ENCODE data around the gene CDC42SE2.
A peak's percentile ranks its signal among the peaks of the same experiment; 100 is the strongest.
"Not testable (repeated sequence)": the region's sequence is repeated elsewhere in the genome, so short reads cannot be mapped to it uniquely, and the experiment has no call there.

The CDC42SE2 gene

DNA sequence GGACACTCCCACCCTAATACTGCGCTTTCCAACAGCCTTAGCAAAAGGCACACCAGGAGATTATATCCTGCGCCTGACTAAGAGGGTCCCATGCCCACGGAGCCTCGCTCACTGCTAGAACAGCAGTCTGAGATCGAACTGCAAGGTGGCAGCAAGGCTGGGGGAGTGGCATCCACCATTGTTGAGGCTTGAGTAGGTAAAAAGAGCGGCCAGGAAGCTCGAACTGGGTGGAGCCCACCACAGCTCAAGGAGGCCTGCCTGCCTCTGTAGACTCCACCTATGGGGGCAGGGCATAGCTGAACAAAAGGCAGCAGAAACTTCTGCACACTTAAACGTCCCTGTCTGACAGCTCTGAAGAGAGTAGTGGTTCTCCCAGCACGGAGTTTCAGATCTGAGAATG lies 80.4 kb downstream of the CDC42SE2 start:
- H3K36me3 Mint-ChIP-seq: peaks cover 72% of the 10 kb centered on the region
- peaks cover 58% of the 10 kb centered on the region for H3K4me1 Mint-ChIP-seq
- not testable (repeated sequence) for H3K9me3 Mint-ChIP-seq, H3K27ac Mint-ChIP-seq, H3K4me3 Mint-ChIP-seq, ATAC-seq, H3K27me3 Mint-ChIP-seq

DNA sequence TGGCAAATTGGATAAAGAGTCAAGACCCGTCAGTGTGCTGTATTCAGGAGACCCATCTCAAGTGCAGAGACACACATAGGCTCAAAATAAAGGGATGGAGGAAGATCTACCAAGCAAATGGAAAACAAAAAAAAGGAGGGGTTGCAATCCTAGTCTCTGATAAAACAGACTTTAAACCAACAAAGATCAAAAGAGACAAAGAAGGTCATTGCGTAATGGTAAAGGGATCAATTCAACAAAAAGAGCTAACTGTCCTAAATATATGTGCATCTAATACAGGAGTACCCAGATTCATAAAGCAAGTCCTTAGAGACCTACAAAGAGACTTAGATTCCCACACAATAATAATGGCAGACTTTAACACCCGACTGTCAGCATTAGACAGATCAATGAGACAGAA lies 82.4 kb downstream of the CDC42SE2 start:
- H3K4me3 Mint-ChIP-seq, H3K27me3 Mint-ChIP-seq, ATAC-seq, H3K9me3 Mint-ChIP-seq: not testable (repeated sequence)
- Mint-ChIP-seq H3K4me1 (peaks cover 51% of the 10 kb centered on the region), H3K36me3 (peaks cover 72% of the 10 kb centered on the region), H3K27ac (peak overlapping the region; percentile 53)

DNA sequence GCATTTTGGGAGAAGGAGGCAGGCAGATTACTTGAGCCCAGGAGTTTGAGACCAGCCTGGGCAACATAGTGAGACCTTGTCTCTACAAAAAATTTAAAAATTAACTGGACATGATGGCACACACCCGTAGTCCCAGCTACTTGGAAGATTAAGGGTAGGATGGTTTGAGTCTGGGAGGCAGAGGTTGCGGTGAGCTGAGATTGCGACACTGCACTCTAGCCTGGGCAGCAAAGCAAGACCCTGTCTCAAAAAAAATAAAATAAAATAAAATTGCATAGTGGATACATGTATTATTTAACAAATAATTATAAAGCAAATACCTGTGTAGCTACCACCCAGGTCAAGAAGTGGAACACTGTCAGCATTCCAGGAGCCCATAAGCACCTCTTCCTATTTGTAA lies 90.1 kb downstream of the CDC42SE2 start:
- Mint-ChIP-seq H3K4me1 (peaks cover 45% of the 10 kb centered on the region), H3K27ac (no peak overlapping the region), H3K36me3 (peaks cover 22% of the 10 kb centered on the region), H3K9me3 (no peaks in the 10 kb centered on the region), H3K27me3 (no peaks in the 10 kb centered on the region), H3K4me3 (no peak overlapping the region)
- ATAC-seq: no peak

DNA sequence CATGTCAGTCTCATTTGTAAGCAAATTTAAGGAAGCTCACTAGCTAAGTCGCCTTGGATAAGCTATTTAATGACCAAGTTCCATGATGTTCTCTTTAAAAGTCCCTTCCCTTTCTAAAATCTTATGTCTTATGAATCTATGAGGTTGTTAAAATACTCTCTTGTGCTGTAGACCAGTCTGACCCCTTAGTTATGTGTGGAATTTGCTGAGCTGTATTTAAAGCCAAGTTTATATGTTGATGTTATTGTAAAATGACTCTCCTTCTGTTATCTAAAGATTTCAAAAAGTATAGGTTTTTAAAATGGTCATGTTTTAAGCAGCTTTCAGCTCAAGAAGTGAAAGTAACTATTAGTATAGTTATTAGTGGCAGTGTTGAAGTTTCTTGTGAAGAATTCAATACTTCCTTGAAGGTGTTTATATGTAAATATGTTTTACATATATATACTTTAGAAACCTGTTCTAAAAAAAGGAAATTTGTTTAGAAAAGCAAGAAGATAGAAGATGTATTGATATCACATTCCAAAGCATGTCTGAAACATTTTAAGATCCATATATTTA lies 92.2 kb downstream of the CDC42SE2 start:
- Mint-ChIP-seq H3K4me3 (no peak overlapping the region), H3K4me1 (peaks cover 53% of the 10 kb centered on the region), H3K36me3 (peaks cover 38% of the 10 kb centered on the region), H3K9me3 (no peaks in the 10 kb centered on the region), H3K27me3 (no peaks in the 10 kb centered on the region), H3K27ac (peak overlapping the region; percentile 80)
- no peak for ATAC-seq

DNA sequence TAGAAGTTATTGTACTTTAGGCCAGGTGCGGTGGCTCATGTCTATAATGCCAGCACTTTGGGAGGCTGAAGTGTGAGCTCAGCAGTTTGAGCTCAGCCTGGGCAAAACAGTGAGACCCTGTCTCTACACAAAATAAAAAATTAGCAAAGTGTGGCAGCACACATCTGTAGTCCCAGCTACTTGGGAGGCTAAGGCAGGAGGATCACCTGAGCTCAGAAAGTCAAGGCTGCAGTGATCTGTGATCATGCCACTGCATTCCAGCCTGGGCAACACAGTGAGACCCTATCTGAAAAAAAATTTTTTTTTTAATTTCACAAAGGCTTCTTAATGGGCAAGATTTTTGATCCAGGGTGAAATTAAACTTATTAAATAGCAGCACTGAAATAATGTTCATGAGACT lies 92.8 kb downstream of the CDC42SE2 start:
- Mint-ChIP-seq H3K27me3 (no peaks in the 10 kb centered on the region), H3K4me3 (no peak overlapping the region), H3K9me3 (no peaks in the 10 kb centered on the region), H3K4me1 (peaks cover 54% of the 10 kb centered on the region), H3K36me3 (peaks cover 39% of the 10 kb centered on the region), H3K27ac (peak overlapping the region; percentile 80)
- no peak for ATAC-seq

DNA sequence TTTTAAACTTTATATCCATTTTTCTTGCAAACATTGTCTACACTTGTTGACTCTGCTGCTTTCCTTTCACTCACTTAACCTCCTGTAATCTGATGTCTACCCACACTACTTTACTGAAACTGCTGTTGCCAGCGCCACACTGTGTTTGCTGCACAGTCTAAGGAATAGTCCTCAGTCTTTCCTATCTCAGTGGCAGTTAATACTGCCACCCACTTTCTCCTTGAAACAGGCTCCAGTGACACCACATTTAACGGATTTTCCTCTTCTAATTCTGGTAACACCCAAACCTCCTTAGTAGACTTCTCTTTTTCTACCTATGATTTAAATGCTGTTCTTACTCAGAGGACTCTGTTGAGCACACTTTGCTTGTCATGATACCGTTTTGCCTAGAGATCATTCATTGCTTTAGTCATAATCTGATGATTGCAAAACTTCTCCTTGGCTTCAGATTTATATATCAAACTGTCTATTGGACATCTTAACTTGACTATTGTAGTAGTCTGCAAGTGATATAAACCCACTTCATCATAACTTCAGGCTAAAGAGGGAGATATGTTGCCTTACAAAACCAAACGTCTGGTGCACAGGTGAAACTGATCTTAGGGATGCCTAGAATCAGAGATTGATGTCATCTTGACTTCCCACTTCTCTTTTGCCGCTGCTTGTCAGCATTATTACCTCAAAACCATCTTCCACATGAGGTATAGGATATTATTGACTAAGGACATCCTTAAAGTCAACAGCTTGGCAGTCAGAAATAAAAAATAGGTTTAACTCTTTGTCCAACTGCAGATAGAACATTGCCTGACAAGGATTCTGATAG lies 94.1 kb downstream of the CDC42SE2 start:
- peaks cover 38% of the 10 kb centered on the region for H3K36me3 Mint-ChIP-seq
- peak; percentile 80 for ATAC-seq
- peak overlapping the region; percentile 33 for H3K4me3 Mint-ChIP-seq
- H3K4me1 Mint-ChIP-seq: peaks cover 56% of the 10 kb centered on the region
- no peaks in the 10 kb centered on the region for H3K9me3 Mint-ChIP-seq
- no peaks in the 10 kb centered on the region for H3K27me3 Mint-ChIP-seq
- H3K27ac Mint-ChIP-seq: peak overlapping the region; percentile 80

DNA sequence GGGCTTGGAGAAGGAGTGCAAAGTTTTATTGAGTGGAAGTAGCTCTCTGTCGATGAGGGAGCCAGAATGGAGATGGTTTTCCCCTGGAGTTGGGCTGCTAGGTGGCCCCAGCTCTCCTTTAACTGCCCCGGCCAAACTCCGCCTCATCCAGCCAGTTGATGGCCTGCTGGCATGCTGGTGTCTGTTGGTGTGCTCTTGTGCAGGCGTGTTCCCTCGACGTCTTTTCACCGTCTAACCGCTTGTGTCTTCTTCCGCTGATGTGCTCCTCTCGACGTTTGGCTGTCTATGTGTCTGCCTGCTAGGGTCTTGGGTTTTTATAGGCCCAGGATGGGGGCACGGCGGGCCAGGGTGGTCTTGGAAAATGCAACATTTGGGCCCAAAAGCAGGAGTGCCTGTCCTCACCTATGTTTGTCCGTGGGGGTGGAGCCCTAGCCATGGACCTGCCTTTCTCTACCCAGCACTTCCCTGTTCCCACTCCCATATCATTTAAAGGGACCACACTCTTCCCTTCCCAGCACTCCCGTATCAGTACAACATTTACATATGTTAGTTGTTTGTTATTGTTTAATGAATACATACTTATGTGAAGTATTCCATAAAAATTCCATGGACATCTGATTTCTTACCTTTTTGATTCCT lies 97.9 kb downstream of the CDC42SE2 start:
- H3K4me1 Mint-ChIP-seq: peaks cover 65% of the 10 kb centered on the region
- H3K4me3 Mint-ChIP-seq: no peak overlapping the region
- no peak overlapping the region for H3K27ac Mint-ChIP-seq
- no peak for ATAC-seq
- no peaks in the 10 kb centered on the region for H3K27me3 Mint-ChIP-seq
- H3K36me3 Mint-ChIP-seq: peaks cover 58% of the 10 kb centered on the region
- H3K9me3 Mint-ChIP-seq: no peaks in the 10 kb centered on the region

DNA sequence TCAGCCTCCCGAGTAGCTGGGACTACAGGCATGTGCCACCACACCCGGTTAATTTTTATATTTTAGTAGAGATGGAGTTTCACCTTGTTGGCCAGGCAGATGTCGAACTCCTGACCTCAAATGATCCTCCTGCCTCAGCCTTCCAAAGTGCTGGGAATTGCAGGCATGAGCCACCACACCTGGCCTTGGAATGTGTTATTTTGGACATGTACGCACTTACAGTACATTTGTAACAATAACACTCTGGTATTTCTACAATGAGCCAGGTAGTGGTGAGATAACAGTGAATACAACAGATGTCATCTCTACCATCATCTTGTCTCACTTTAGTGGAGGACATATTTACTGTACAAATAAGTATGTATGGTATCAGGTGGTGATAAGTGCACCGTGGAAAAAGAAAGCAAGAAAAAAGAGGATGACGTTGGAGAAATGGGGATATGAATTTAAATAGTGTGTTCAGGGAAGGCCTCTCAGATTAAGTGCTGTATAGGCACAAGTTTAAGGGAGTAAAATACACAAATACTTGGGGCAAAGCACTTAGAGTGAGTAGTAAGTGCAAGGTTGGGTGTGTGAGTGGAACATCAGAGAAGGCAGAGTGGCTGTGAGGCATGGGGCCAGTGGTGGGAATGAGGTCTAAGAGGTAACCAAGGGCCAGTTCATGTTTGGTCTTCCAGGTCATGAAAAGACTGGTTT lies 100.1 kb downstream of the CDC42SE2 start:
- peak overlapping the region; percentile 2 for H3K27ac Mint-ChIP-seq
- peaks cover 2% of the 10 kb centered on the region for H3K9me3 Mint-ChIP-seq
- no peak overlapping the region for H3K4me3 Mint-ChIP-seq
- peaks cover 63% of the 10 kb centered on the region for H3K4me1 Mint-ChIP-seq
- no peaks in the 10 kb centered on the region for H3K27me3 Mint-ChIP-seq
- peaks cover 77% of the 10 kb centered on the region for H3K36me3 Mint-ChIP-seq
- no peak for ATAC-seq

DNA sequence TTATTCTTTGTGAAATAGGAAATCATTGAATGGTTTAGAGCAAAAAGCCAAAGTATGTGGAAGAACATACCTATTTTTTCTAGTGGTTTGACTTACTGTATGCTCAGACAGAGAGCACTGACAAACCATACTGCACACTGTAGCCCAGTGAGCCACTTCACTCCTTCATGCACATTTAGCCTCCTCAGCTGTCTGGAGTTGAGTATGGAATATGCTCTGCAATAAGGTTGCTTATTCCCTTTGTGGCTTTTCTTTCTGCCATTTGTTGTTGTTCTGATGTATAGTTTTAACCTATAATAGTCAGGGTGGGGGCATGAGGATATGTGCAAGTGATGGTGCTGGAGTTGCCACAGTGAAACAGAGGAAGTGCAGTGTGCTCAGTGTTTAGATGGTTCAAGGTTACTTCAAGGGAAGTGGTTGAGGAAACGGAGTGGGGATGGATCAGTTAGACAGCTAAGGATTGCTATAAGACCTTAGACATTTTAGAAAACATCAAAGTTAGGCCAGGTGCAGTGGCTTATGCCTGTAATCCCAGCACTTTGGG lies 100.7 kb downstream of the CDC42SE2 start:
- H3K27ac Mint-ChIP-seq: peak overlapping the region; percentile 2
- peaks cover 69% of the 10 kb centered on the region for H3K4me1 Mint-ChIP-seq
- peaks cover 77% of the 10 kb centered on the region for H3K36me3 Mint-ChIP-seq
- no peaks in the 10 kb centered on the region for H3K27me3 Mint-ChIP-seq
- no peak overlapping the region for H3K4me3 Mint-ChIP-seq
- no peak for ATAC-seq
- H3K9me3 Mint-ChIP-seq: peaks cover 2% of the 10 kb centered on the region

DNA sequence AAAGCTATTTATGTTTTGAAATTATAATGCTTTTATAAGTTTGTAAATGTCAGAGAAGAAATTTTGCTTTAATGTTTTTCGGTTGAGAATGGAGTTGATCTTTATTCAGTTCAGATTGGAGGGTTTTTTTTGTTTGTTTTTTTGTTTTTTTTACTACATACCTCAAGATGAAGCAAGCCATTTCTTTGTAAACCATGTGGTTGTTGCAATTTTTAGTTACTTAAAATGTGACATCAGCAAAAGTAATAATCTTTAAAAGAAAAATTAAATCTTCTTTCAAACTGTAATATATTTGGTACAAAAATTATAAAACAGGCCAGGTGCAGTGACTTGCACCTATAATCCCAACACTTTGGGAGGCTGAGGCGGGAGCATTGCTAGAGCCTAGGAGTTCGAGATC lies 102.6 kb downstream of the CDC42SE2 start:
- Mint-ChIP-seq H3K36me3 (peaks cover 66% of the 10 kb centered on the region), H3K4me3 (no peak overlapping the region), H3K27ac (peak overlapping the region; percentile 35), H3K27me3 (no peaks in the 10 kb centered on the region), H3K9me3 (peaks cover 2% of the 10 kb centered on the region), H3K4me1 (peaks cover 76% of the 10 kb centered on the region)
- ATAC-seq: no peak

DNA sequence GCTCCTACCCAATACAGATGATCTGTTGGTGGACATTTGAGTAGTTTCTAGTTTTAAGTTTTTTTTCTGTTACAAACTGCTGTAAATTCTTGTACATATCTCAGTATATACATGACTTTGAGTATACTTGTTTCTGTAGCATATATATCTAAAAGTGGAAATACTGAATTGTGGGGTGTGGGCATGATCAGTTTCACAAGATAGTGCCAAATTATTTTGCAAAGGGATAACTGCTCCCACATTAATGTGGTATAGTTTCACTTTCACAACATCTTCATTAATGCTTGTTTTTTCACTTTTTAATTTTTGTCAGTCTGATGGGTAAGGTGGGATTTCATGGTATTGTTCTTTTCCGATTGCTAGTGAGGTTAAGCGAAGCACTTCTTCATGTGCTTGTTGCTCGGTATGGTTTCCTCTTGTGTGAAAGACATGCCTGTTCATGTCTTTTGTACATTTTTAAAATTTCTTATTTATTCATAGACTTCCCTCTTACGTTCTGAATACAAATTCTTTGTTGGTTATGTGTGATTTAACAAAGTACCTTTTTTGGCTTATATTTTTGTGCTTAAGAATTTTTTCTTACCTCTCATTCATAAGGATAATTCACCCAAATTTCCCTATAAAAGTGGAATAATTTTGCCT lies 103.5 kb downstream of the CDC42SE2 start:
- H3K27ac Mint-ChIP-seq: peak overlapping the region; percentile 10
- H3K27me3 Mint-ChIP-seq: no peaks in the 10 kb centered on the region
- peaks cover 77% of the 10 kb centered on the region for H3K4me1 Mint-ChIP-seq
- ATAC-seq: no peak
- H3K9me3 Mint-ChIP-seq: peaks cover 2% of the 10 kb centered on the region
- H3K36me3 Mint-ChIP-seq: peaks cover 64% of the 10 kb centered on the region
- no peak overlapping the region for H3K4me3 Mint-ChIP-seq

DNA sequence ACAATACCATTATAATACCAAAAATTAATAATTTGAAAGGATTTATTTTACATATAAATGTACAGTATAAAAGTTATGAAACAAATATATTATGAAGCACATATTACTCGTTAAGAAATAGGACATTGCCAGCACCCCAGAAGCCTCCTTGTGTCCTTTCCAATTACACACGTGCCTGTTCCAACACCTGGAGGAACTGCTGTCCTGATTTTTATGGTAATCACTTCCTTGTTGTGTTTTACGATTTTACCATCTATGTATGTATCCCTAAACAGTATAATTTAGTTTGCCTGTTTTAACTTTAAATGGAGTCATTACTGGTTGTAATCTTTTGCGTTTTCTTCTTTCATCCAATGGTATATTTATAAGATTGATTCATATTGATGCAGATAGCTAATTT lies 105.0 kb downstream of the CDC42SE2 start:
- Mint-ChIP-seq H3K27ac (peak overlapping the region; percentile 89), H3K4me1 (peaks cover 90% of the 10 kb centered on the region), H3K9me3 (peaks cover 2% of the 10 kb centered on the region), H3K4me3 (no peak overlapping the region), H3K36me3 (peaks cover 66% of the 10 kb centered on the region), H3K27me3 (no peaks in the 10 kb centered on the region)
- ATAC-seq: no peak

DNA sequence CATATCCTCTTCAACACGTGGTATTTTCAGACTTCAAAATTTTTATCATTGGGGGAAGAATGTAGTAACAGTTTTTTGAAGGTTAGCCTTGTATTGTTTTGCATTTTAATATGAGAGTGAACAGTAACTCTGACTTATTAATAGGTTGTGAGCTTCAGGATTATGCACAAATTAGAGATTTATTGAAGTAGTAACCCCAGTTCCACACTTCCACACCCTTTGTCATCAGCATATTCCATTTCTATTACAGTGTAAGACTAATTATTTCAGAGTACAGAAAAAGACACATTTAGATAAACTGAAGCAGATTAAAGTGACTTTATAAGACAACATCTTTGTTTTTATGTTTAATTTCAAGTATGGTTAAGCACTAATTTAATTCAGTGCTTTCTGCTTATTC lies 105.7 kb downstream of the CDC42SE2 start:
- H3K4me3 Mint-ChIP-seq: no peak overlapping the region
- peaks cover 2% of the 10 kb centered on the region for H3K9me3 Mint-ChIP-seq
- ATAC-seq: no peak
- peak overlapping the region; percentile 89 for H3K27ac Mint-ChIP-seq
- peaks cover 59% of the 10 kb centered on the region for H3K36me3 Mint-ChIP-seq
- H3K27me3 Mint-ChIP-seq: no peaks in the 10 kb centered on the region
- H3K4me1 Mint-ChIP-seq: peaks cover 88% of the 10 kb centered on the region

DNA sequence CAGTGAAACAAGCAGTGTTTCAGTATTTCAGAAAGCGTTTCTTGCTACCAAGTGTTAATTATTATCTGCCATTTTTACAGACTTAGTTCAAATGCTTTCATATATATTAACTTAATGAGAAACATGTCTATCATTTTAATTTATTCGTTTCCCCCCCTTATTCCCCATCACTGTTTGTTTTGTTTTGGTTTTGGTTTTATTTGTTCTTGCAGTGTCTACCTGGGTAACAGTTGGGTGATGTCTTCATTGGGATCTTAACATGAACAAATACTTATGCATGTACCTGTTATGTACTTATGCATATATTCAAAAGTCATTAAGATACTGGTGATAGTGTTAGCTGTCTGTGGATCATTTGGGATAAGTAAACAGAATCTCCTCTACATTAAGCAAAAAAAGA lies 108.0 kb downstream of the CDC42SE2 start:
- H3K4me3 Mint-ChIP-seq: no peak overlapping the region

DNA sequence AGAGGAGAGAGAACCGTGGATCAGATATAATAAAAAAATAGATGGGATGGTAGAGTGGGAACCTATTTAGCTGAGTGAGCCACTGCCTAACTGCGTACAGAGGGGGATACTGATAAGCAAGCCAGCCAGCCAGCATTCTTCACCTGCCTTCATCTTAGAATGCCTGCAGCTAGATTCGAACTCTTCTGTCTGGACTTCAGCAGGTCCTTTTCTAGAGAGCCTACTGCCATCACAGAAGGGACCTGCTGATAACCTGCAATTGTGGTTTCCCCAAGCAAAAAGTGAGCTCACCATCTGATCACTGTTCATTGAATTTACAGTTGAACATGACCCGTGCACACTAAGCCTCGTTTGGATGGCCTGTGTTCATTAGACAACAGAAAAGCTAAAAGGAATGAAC lies 109.4 kb downstream of the CDC42SE2 start:
- Mint-ChIP-seq H3K4me1 (peaks cover 91% of the 10 kb centered on the region), H3K36me3 (peaks cover 34% of the 10 kb centered on the region), H3K27me3 (no peaks in the 10 kb centered on the region), H3K4me3 (peak overlapping the region; percentile 18), H3K9me3 (peaks cover under 1% of the 10 kb centered on the region), H3K27ac (peak overlapping the region; percentile 89)
- ATAC-seq: no peak

More for the DNA sequence above, 108.0 kb downstream of the CDC42SE2 start:
- Mint-ChIP-seq H3K27me3 (no peaks in the 10 kb centered on the region), H3K27ac (peak overlapping the region; percentile 89), H3K36me3 (peaks cover 46% of the 10 kb centered on the region), H3K4me1 (peaks cover 89% of the 10 kb centered on the region), H3K9me3 (peaks cover 2% of the 10 kb centered on the region)
- ATAC-seq: no peak
